ENCODE results near the gene BLOC1S1. TPM values are rescaled to one million over a fixed set of nuclear protein-coding genes. Genes with fewer than 3 reads are reported as not detected.
A peak's percentile ranks its signal among the peaks of the same experiment; 100 is the strongest.

Gene BLOC1S1
- total RNA-seq, 1 donor from 2014 or later = 51.0 TPM

- Mint-ChIP-seq H3K4me1 (ENCODE audit: low read depth, unreplicated experiment) (peaks cover 43% of the 10 kb centered on the region), H3K27ac (ENCODE audit: unreplicated experiment) (no peak overlapping the region), H3K9me3 (ENCODE audit: unreplicated experiment) (no peaks in the 10 kb centered on the region), H3K27me3 (ENCODE audit: low read depth, unreplicated experiment) (no peaks in the 10 kb centered on the region), H3K4me3 (ENCODE audit: unreplicated experiment) (no peak overlapping the region), H3K36me3 (ENCODE audit: low read depth, unreplicated experiment) (peaks cover 13% of the 10 kb centered on the region)
- Histone ChIP-seq H3K79me2 (ENCODE audit: insufficient read depth, low read length) (peaks cover 17% of the 10 kb centered on the region), H2AFZ (ENCODE audit: low read depth, low read length) (no peak overlapping the region), H3K4me3 (ENCODE audit: insufficient read depth, low read depth, low read length) (peak overlapping the region; percentile 18), H3K9me3 (ENCODE audit: insufficient read depth, low read depth, low read length) (no peaks in the 10 kb centered on the region), H4K20me1 (ENCODE audit: insufficient read depth, low read length) (peaks cover 39% of the 10 kb centered on the region), H3K9ac (ENCODE audit: low read length) (peak overlapping the region; percentile 64), H3K27ac (ENCODE audit: low read depth, low read length) (peak overlapping the region; percentile 47), H3K27me3 (ENCODE audit: insufficient read depth, low read length) (no peaks in the 10 kb centered on the region), H3K36me3 (ENCODE audit: insufficient read depth, low read length) (peaks cover 27% of the 10 kb centered on the region), H3K4me1 (ENCODE audit: insufficient read depth, low read length) (peaks cover 67% of the 10 kb centered on the region), H3K4me2 (ENCODE audit: low read length) (peak overlapping the region; percentile 87)
- FAIRE-seq = no peak
- TF ChIP-seq, protein P1, sequence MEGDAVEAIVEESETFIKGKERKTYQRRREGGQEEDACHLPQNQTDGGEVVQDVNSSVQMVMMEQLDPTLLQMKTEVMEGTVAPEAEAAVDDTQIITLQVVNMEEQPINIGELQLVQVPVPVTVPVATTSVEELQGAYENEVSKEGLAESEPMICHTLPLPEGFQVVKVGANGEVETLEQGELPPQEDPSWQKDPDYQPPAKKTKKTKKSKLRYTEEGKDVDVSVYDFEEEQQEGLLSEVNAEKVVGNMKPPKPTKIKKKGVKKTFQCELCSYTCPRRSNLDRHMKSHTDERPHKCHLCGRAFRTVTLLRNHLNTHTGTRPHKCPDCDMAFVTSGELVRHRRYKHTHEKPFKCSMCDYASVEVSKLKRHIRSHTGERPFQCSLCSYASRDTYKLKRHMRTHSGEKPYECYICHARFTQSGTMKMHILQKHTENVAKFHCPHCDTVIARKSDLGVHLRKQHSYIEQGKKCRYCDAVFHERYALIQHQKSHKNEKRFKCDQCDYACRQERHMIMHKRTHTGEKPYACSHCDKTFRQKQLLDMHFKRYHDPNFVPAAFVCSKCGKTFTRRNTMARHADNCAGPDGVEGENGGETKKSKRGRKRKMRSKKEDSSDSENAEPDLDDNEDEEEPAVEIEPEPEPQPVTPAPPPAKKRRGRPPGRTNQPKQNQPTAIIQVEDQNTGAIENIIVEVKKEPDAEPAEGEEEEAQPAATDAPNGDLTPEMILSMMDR (IDR thresholded peaks at IDR 0.05; ENCODE audit: insufficient read depth, low read depth, low read length) = peak; percentile 30
- TF ChIP-seq EZH2 (IDR thresholded peaks at IDR 0.05; ENCODE audit: insufficient read depth, low read length) = no peak
- DNase-seq (ENCODE audit: low read depth) = peak; percentile 88
Observed at GRCh38 chr12:55720894-55721444, 5.1 kb downstream of the BLOC1S1 start.

DNA sequence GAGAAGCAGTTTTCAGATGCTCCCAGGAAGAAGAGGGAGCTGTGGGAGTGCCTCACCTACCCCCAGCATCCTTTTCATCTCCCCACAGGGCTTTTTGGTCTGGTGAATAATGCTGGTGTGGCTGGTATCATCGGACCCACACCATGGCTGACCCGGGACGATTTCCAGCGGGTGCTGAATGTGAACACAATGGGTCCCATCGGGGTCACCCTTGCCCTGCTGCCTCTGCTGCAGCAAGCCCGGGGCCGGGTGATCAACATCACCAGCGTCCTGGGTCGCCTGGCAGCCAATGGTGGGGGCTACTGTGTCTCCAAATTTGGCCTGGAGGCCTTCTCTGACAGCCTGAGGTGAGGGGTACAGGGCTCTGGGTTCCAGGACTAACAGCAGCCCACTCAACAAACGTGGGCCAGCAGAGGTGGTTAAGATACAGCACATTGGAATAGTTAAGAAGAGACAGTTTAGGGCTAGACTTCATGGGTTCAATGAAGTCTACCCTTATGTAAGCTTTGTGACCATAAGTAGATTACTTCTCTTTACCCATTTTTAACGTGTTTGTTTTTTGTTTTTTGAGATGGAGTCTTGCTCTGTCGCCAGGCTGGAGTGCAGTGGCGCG lies 5.9 kb downstream of the BLOC1S1 start:
- peak overlapping the region; percentile 87 for H3K4me2 ChIP-seq (ENCODE audit: low read length)
- Mint-ChIP-seq H3K4me3 (ENCODE audit: unreplicated experiment) (no peak overlapping the region), H3K9me3 (ENCODE audit: unreplicated experiment) (no peaks in the 10 kb centered on the region), H3K27me3 (ENCODE audit: low read depth, unreplicated experiment) (no peaks in the 10 kb centered on the region), H3K4me1 (ENCODE audit: low read depth, unreplicated experiment) (peaks cover 47% of the 10 kb centered on the region), H3K27ac (ENCODE audit: unreplicated experiment) (peak overlapping the region; percentile 12), H3K36me3 (ENCODE audit: low read depth, unreplicated experiment) (peaks cover 18% of the 10 kb centered on the region)
- peaks cover 46% of the 10 kb centered on the region for H4K20me1 ChIP-seq (ENCODE audit: insufficient read depth, low read length)
- H3K79me2 ChIP-seq (ENCODE audit: insufficient read depth, low read length) = peaks cover 25% of the 10 kb centered on the region
- H3K9me3 ChIP-seq (ENCODE audit: insufficient read depth, low read depth, low read length) = no peaks in the 10 kb centered on the region
- H2AFZ ChIP-seq (ENCODE audit: low read depth, low read length) = no peak overlapping the region
- H3K9ac ChIP-seq (ENCODE audit: low read length) = no peak overlapping the region
- no peak overlapping the region for H3K27ac ChIP-seq (ENCODE audit: low read depth, low read length)
- no peak for FAIRE-seq
- peaks cover 29% of the 10 kb centered on the region for H3K36me3 ChIP-seq (ENCODE audit: insufficient read depth, low read length)
- TF ChIP-seq, protein P1 (IDR thresholded peaks at IDR 0.05; ENCODE audit: insufficient read depth, low read depth, low read length) = no peak
- TF ChIP-seq EZH2 (IDR thresholded peaks at IDR 0.05; ENCODE audit: insufficient read depth, low read length) = no peak
- H3K27me3 ChIP-seq (ENCODE audit: insufficient read depth, low read length) = no peaks in the 10 kb centered on the region
- DNase-seq (ENCODE audit: low read depth) = no peak
- H3K4me1 ChIP-seq (ENCODE audit: insufficient read depth, low read length) = peaks cover 71% of the 10 kb centered on the region
- H3K4me3 ChIP-seq (ENCODE audit: insufficient read depth, low read depth, low read length) = no peak overlapping the region

DNA sequence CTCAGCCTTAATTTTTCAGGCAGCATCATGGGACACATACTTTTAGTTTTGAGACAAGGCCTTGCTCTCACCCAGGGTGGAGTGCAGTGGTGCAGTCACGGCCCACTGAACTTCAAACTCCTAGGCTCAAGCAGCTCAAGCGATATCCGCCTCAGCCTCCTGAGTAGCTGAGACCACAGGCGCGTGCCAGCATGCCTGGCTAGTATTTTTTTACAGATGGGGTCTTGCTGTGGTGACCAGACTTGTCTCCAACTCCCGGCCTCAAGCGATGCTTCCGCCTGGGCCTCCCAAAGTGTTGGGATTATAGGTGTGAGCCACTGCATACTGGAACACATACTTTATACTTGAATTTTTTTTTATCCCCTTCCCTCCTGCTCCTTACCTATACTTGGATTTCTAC lies 7.1 kb downstream of the BLOC1S1 start:
- Histone ChIP-seq H4K20me1 (ENCODE audit: insufficient read depth, low read length) (peaks cover 59% of the 10 kb centered on the region), H3K79me2 (ENCODE audit: insufficient read depth, low read length) (peaks cover 37% of the 10 kb centered on the region), H2AFZ (ENCODE audit: low read depth, low read length) (no peak overlapping the region), H3K4me2 (ENCODE audit: low read length) (no peak overlapping the region), H3K9ac (ENCODE audit: low read length) (no peak overlapping the region), H3K4me3 (ENCODE audit: insufficient read depth, low read depth, low read length) (no peak overlapping the region), H3K36me3 (ENCODE audit: insufficient read depth, low read length) (peaks cover 29% of the 10 kb centered on the region), H3K27me3 (ENCODE audit: insufficient read depth, low read length) (no peaks in the 10 kb centered on the region), H3K9me3 (ENCODE audit: insufficient read depth, low read depth, low read length) (no peaks in the 10 kb centered on the region), H3K4me1 (ENCODE audit: insufficient read depth, low read length) (peaks cover 65% of the 10 kb centered on the region), H3K27ac (ENCODE audit: low read depth, low read length) (no peak overlapping the region)
- Mint-ChIP-seq H3K27me3 (ENCODE audit: low read depth, unreplicated experiment) (no peaks in the 10 kb centered on the region), H3K27ac (ENCODE audit: unreplicated experiment) (peak overlapping the region; percentile 4), H3K36me3 (ENCODE audit: low read depth, unreplicated experiment) (peaks cover 21% of the 10 kb centered on the region), H3K4me3 (ENCODE audit: unreplicated experiment) (no peak overlapping the region), H3K4me1 (ENCODE audit: low read depth, unreplicated experiment) (peaks cover 43% of the 10 kb centered on the region), H3K9me3 (ENCODE audit: unreplicated experiment) (no peaks in the 10 kb centered on the region)
- TF ChIP-seq, protein P1 (IDR thresholded peaks at IDR 0.05; ENCODE audit: insufficient read depth, low read depth, low read length) = no peak
- TF ChIP-seq EZH2 (IDR thresholded peaks at IDR 0.05; ENCODE audit: insufficient read depth, low read length) = no peak
- DNase-seq (ENCODE audit: low read depth) = no peak
- FAIRE-seq = no peak
